OCI-LY7 (cell line): Measurements from ENCODE around the gene MN1.

Experiments used
- EZH2phosphoT487 ChIP-seq: fragments of 200-600 bp; sonication (generic); IDR thresholded peaks from 2 replicates; pipeline ENCODE4 v1.6.1; 2018; ENCODE audit warnings: low read depth, borderline replicate concordance, mild to moderate bottlenecking, mixed run types, antibody characterized with exemption, low read length, moderate library complexity, mixed read lengths
- TF ChIP-seq, protein P1 (sequence below): fragments of 200-600 bp; sonication (generic); conservative IDR thresholded peaks from 2 replicates; pipeline ENCODE4 v1.5.1; 2014; ENCODE audit warnings: mild to moderate bottlenecking, antibody characterized with exemption, low read length, moderate library complexity, mixed read lengths

DNA sequence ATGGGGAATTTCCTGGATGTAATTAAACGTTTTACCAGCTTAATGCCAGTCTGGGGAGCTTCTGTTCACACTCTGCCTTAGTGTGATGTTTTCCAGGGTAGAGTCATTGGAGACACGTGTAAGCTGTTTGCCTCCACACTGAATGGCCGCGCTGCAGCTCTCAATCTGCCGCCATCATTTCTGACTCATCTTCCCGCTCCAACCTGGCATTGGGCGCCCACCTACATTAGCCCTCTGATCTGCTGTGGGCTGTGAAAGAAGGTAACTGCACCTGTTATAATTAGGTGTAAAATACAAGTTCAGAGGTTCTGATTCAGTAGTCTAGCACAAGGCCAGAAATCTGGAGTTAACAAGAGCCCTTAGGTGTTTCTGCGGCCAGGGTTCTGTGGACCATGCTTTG, 54.6 kb downstream of the MN1 start:
- TF ChIP-seq, protein P1, sequence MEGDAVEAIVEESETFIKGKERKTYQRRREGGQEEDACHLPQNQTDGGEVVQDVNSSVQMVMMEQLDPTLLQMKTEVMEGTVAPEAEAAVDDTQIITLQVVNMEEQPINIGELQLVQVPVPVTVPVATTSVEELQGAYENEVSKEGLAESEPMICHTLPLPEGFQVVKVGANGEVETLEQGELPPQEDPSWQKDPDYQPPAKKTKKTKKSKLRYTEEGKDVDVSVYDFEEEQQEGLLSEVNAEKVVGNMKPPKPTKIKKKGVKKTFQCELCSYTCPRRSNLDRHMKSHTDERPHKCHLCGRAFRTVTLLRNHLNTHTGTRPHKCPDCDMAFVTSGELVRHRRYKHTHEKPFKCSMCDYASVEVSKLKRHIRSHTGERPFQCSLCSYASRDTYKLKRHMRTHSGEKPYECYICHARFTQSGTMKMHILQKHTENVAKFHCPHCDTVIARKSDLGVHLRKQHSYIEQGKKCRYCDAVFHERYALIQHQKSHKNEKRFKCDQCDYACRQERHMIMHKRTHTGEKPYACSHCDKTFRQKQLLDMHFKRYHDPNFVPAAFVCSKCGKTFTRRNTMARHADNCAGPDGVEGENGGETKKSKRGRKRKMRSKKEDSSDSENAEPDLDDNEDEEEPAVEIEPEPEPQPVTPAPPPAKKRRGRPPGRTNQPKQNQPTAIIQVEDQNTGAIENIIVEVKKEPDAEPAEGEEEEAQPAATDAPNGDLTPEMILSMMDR: no peak
- TF ChIP-seq EZH2phosphoT487: no peak
